MCF 10A (cell line): ENCODE data around the gene NCMAP. TPM values are rescaled to one million over a fixed set of nuclear protein-coding genes. Genes with fewer than 3 reads are reported as not detected.

Experiments used
- BruUV-seq: library from RNA; stranded (reverse); fragments of 400-500 nt; replicated peaks from 2 replicates; lab custom pipeline; 2021; lab: Mats Ljungman, UMichigan
- CTCF ChIA-PET: fragments of 300-600 bp; sonication (Branson Sonifier 250); formaldehyde crosslinking; extraction: SDS; loops from one replicate; lab custom pipeline; 2021; ENCODE audit warnings: antibody characterized with exemption, inconsistent platforms; lab: Yijun Ruan, JAX
- POLR2A ChIA-PET: fragments of 300-600, 350-650 bp; sonication (Branson Sonifier 250); formaldehyde crosslinking; extraction: SDS; loops from one replicate; lab custom pipeline; 2020; ENCODE audit warnings: antibody characterized with exemption, inconsistent platforms; lab: Yijun Ruan, JAX
- DNase-seq: peaks from one replicate; pipeline ENCODE4 v3.0.0-alpha.2; 2018; ENCODE audit not compliant: unreplicated experiment
- H3K27ac Mint-ChIP-seq: one replicate; pipeline ENCODE4 v1.8.0; 2022; ENCODE audit warnings: mild to moderate bottlenecking, low read depth, mixed read lengths; ENCODE audit not compliant: unreplicated experiment
- H3K27me3 Mint-ChIP-seq: one replicate; pipeline ENCODE4 v1.8.0; 2022; ENCODE audit warnings: mixed read lengths; ENCODE audit not compliant: insufficient read depth, unreplicated experiment
- H3K36me3 Mint-ChIP-seq: one replicate; pipeline ENCODE4 v1.8.0; 2022; ENCODE audit warnings: mild to moderate bottlenecking, moderate library complexity, mixed read lengths; ENCODE audit not compliant: insufficient read depth, unreplicated experiment
- H3K4me1 Mint-ChIP-seq: one replicate; pipeline ENCODE4 v1.8.0; 2022; ENCODE audit warnings: mixed read lengths; ENCODE audit not compliant: insufficient read depth, unreplicated experiment
- H3K4me3 Mint-ChIP-seq: one replicate; pipeline ENCODE4 v1.8.0; 2022; ENCODE audit warnings: mild to moderate bottlenecking, moderate library complexity, mixed read lengths; ENCODE audit not compliant: unreplicated experiment
- H3K9me3 Mint-ChIP-seq: one replicate; pipeline ENCODE4 v1.8.0; 2022; ENCODE audit warnings: mixed read lengths; ENCODE audit not compliant: unreplicated experiment
- intact Hi-C: fragments of 100-400 bp; cut with micrococcal nuclease; formaldehyde crosslinking; loops from 2 replicates; pipeline ENCODE4 v1.14.1; 2022
- total RNA-seq: library from RNA; stranded (reverse); gene quantifications from 2 replicates; pipeline ENCODE4 v1.2.3, GENCODE V29; 2022
- TF ChIP-seq, protein P1 (sequence below): fragments of 200-600 bp; IDR thresholded peaks from one replicate; pipeline ENCODE4 v1.8.0; 2022; ENCODE audit warnings: antibody characterized with exemption, mild to moderate bottlenecking; ENCODE audit not compliant: unreplicated experiment

NCMAP gene
- total RNA-seq, 1 experiment from 2014 or later = not detected

DNA sequence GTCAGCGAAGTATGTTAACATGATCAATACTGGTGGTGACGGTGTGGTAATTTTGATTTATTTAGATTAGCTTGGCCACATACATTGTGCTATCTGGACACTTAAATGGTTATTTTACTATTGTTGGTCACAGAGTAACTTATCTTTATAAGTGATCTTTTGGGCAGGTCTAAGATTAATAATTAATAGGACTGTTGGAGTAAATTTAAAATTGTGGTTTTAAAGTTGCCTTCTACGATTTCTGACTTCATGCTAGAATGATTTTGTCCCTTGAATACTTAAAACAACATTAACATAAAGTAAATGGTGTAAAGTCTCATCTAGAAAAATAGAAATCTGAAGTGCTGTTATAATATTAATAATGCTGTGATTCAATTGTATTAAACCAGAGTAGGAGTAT lies 101.9 kb downstream of the NCMAP start:
- intact Hi-C loops = no loop called here
- H3K4me1 Mint-ChIP-seq = peaks cover 14% of the 10 kb centered on the region
- ChIA-PET CTCF (interaction anchor here (0.7 to 1.4 kb wide), 2 partner anchors 18 to 21 kb away, joined by 3 to 5 read pairs; no protein-coding TSS in a partner anchor), POLR2A (interaction anchor here (0.6 to 0.7 kb wide), 2 partner anchors 166 to 1622 kb away, joined by 3 to 5 read pairs; no protein-coding TSS in a partner anchor)
- TF ChIP-seq, protein P1, sequence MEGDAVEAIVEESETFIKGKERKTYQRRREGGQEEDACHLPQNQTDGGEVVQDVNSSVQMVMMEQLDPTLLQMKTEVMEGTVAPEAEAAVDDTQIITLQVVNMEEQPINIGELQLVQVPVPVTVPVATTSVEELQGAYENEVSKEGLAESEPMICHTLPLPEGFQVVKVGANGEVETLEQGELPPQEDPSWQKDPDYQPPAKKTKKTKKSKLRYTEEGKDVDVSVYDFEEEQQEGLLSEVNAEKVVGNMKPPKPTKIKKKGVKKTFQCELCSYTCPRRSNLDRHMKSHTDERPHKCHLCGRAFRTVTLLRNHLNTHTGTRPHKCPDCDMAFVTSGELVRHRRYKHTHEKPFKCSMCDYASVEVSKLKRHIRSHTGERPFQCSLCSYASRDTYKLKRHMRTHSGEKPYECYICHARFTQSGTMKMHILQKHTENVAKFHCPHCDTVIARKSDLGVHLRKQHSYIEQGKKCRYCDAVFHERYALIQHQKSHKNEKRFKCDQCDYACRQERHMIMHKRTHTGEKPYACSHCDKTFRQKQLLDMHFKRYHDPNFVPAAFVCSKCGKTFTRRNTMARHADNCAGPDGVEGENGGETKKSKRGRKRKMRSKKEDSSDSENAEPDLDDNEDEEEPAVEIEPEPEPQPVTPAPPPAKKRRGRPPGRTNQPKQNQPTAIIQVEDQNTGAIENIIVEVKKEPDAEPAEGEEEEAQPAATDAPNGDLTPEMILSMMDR = no peak
- H3K27ac Mint-ChIP-seq = no peak overlapping the region
- no peak for DNase-seq
- H3K27me3 Mint-ChIP-seq = no peaks in the 10 kb centered on the region
- H3K9me3 Mint-ChIP-seq = no peaks in the 10 kb centered on the region
- H3K4me3 Mint-ChIP-seq = no peak overlapping the region
- no TSS peak for BruUV-seq
- peaks cover 98% of the 10 kb centered on the region for H3K36me3 Mint-ChIP-seq

Other genes starting within 250 kb of the NCMAP start
- 4.7 and 8.9 TPM in 2 replicates for gene GRHL3, start 236.7 kb upstream of the NCMAP start, total RNA-seq
- gene STPG1, start 142.3 kb upstream of the NCMAP start, total RNA-seq = 18.6 and 19.7 TPM in 2 replicates
- gene NIPAL3, start 140.3 kb upstream of the NCMAP start, total RNA-seq = 47.7 and 55.8 TPM in 2 replicates
- gene RCAN3, start 53.3 kb upstream of the NCMAP start, total RNA-seq = 6.1 and 7.1 TPM in 2 replicates
- 154 and 171 TPM in 2 replicates for gene SRRM1, start 87.2 kb downstream of the NCMAP start, total RNA-seq
- 242 and 281 TPM in 2 replicates for gene CLIC4, start 189.4 kb downstream of the NCMAP start, total RNA-seq